ENCODE results near the gene PWP1. TPM values are rescaled to one million over a fixed set of nuclear protein-coding genes. Genes with fewer than 3 reads are reported as not detected.

The PWP1 gene
- total RNA-seq, 1 donor from 2014 or later = 11.7 TPM

- no peak for TF ChIP-seq CTCF (IDR thresholded peaks at IDR 0.05; ENCODE audit: borderline replicate concordance)
- no peak for DNase-seq
- Histone ChIP-seq H3K27me3 (ENCODE audit: low read depth) (no peaks in the 10 kb centered on the region), H3K4me1 (no peaks in the 10 kb centered on the region), H3K9me3 (replicated peaks) (no peaks in the 10 kb centered on the region), H3K27ac (replicated peaks) (no peak overlapping the region), H3K4me3 (no peak overlapping the region), H3K36me3 (no peaks in the 10 kb centered on the region)
- intact Hi-C loops (cut with micrococcal nuclease) = no loop called here
Observed at GRCh38 chr12:107655281-107656065, 30.1 kb upstream of the PWP1 start.

- H3K27ac ChIP-seq (replicated peaks) = no peak overlapping the region
- no peak overlapping the region for H3K4me3 ChIP-seq
- TF ChIP-seq CTCF (IDR thresholded peaks at IDR 0.05; ENCODE audit: borderline replicate concordance) = no peak
- intact Hi-C loops (cut with micrococcal nuclease) = no loop called here
- H3K9me3 ChIP-seq (replicated peaks) = no peaks in the 10 kb centered on the region
- H3K27me3 ChIP-seq (ENCODE audit: low read depth) = no peaks in the 10 kb centered on the region
- H3K4me1 ChIP-seq = no peaks in the 10 kb centered on the region
- no peak for DNase-seq
- no peaks in the 10 kb centered on the region for H3K36me3 ChIP-seq
Observed at GRCh38 chr12:107656302-107656701, 29.3 kb upstream of the PWP1 start.

- H3K36me3 ChIP-seq = no peaks in the 10 kb centered on the region
- intact Hi-C loops (cut with micrococcal nuclease) = no loop called here
- no peaks in the 10 kb centered on the region for H3K9me3 ChIP-seq (replicated peaks)
- TF ChIP-seq CTCF (IDR thresholded peaks at IDR 0.05; ENCODE audit: borderline replicate concordance) = no peak
- no peaks in the 10 kb centered on the region for H3K4me1 ChIP-seq
- H3K4me3 ChIP-seq = no peak overlapping the region
- DNase-seq = no peak
- no peaks in the 10 kb centered on the region for H3K27me3 ChIP-seq (ENCODE audit: low read depth)
- no peak overlapping the region for H3K27ac ChIP-seq (replicated peaks)
Observed at GRCh38 chr12:107657133-107657532, 28.5 kb upstream of the PWP1 start.

- DNase-seq = no peak
- no peaks in the 10 kb centered on the region for H3K27me3 ChIP-seq (ENCODE audit: low read depth)
- H3K36me3 ChIP-seq = no peaks in the 10 kb centered on the region
- H3K27ac ChIP-seq (replicated peaks) = no peak overlapping the region
- TF ChIP-seq CTCF (IDR thresholded peaks at IDR 0.05; ENCODE audit: borderline replicate concordance) = no peak
- no peak overlapping the region for H3K4me3 ChIP-seq
- intact Hi-C loops (cut with micrococcal nuclease) = no loop called here
- no peaks in the 10 kb centered on the region for H3K4me1 ChIP-seq
- no peaks in the 10 kb centered on the region for H3K9me3 ChIP-seq (replicated peaks)
Observed at GRCh38 chr12:107657621-107658020, 28.0 kb upstream of the PWP1 start.

GRCh38 chr12:107660235-107660634 lies 25.4 kb upstream of the PWP1 start:
- intact Hi-C loops (cut with micrococcal nuclease) = no loop called here
- no peaks in the 10 kb centered on the region for H3K4me1 ChIP-seq
- no peaks in the 10 kb centered on the region for H3K9me3 ChIP-seq (replicated peaks)
- no peaks in the 10 kb centered on the region for H3K36me3 ChIP-seq
- H3K27ac ChIP-seq (replicated peaks) = no peak overlapping the region
- H3K27me3 ChIP-seq (ENCODE audit: low read depth) = peaks cover 17% of the 10 kb centered on the region
- no peak overlapping the region for H3K4me3 ChIP-seq
- TF ChIP-seq CTCF (IDR thresholded peaks at IDR 0.05; ENCODE audit: borderline replicate concordance) = no peak
- no peak for DNase-seq

Data from left ventricle myocardium inferior (tissue), 1 donor.